ENCODE results near the gene EFCAB11. TPM values are rescaled to one million over a fixed set of nuclear protein-coding genes. Genes with fewer than 3 reads are reported as not detected.

EFCAB11 gene
- total RNA-seq, 1 donor from 2014 or later = 3.7 TPM

- no peak for DNase-seq (ENCODE audit: low read depth)
Observed at GRCh38 chr14:89957376-89957775, 2.8 kb upstream of the EFCAB11 start.

GRCh38 chr14:89956661-89957009 is 2.1 kb upstream of the EFCAB11 start:
- DNase-seq (ENCODE audit: low read depth) = no peak

- DNase-seq (ENCODE audit: low read depth) = peak; percentile 96
Observed at GRCh38 chr14:89955745-89956660, 1.5 kb upstream of the EFCAB11 start, which contains the start of gene TDP1. Gene TDP1, plus strand, starts transcription at chr14:89955927. Its CDS starts 7,188 bp downstream, at chr14:89963115.

GRCh38 chr14:89955022-89955744 is 653 bp upstream of the EFCAB11 start:
- DNase-seq (ENCODE audit: low read depth) = no peak

- DNase-seq (ENCODE audit: low read depth) = no peak
Observed at GRCh38 chr14:89953602-89954001, 928 bp downstream of the EFCAB11 start.

- DNase-seq (ENCODE audit: low read depth) = no peak
Observed at GRCh38 chr14:89952576-89952975, 2.0 kb downstream of the EFCAB11 start.

GRCh38 chr14:89947344-89947743 is 7.2 kb downstream of the EFCAB11 start:
- DNase-seq (ENCODE audit: low read depth) = no peak

- DNase-seq (ENCODE audit: low read depth) = no peak
Observed at GRCh38 chr14:89941830-89942377, 12.6 kb downstream of the EFCAB11 start.

- no peak for DNase-seq (ENCODE audit: low read depth)
Observed at GRCh38 chr14:89936654-89937185, 17.8 kb downstream of the EFCAB11 start.

GRCh38 chr14:89933002-89933401 is 21.5 kb downstream of the EFCAB11 start:
- no peak for DNase-seq (ENCODE audit: low read depth)

- DNase-seq (ENCODE audit: low read depth) = no peak
Observed at GRCh38 chr14:89927186-89927865, 27.2 kb downstream of the EFCAB11 start.

- DNase-seq (ENCODE audit: low read depth) = no peak
Observed at GRCh38 chr14:89926694-89927093, 27.8 kb downstream of the EFCAB11 start.

GRCh38 chr14:89924268-89924667 is 30.3 kb downstream of the EFCAB11 start:
- DNase-seq (ENCODE audit: low read depth) = peak; percentile 45

- peak; percentile 87 for DNase-seq (ENCODE audit: low read depth)
Observed at GRCh38 chr14:89922031-89922907, 32.3 kb downstream of the EFCAB11 start.

- DNase-seq (ENCODE audit: low read depth) = no peak
Observed at GRCh38 chr14:89921346-89921745, 33.2 kb downstream of the EFCAB11 start.

GRCh38 chr14:89920056-89920455 is 34.5 kb downstream of the EFCAB11 start:
- DNase-seq (ENCODE audit: low read depth) = no peak

GRCh38 chr14:89918721-89919120 is 35.8 kb downstream of the EFCAB11 start:
- no peak for DNase-seq (ENCODE audit: low read depth)

GRCh38 chr14:89915114-89915878 is 39.2 kb downstream of the EFCAB11 start:
- peak; percentile 83 for DNase-seq (ENCODE audit: low read depth)

- DNase-seq (ENCODE audit: low read depth) = peak; percentile 76
Observed at GRCh38 chr14:89912667-89913211, 41.8 kb downstream of the EFCAB11 start.

Measured in myocyte (in vitro differentiated cells).